GM18499 (cell line): ENCODE results near the gene ARMH1.
"Not testable (repeated sequence)": the region's sequence is repeated elsewhere in the genome, so short reads cannot be mapped to it uniquely, and the experiment has no call there.

Experiments used
- ATAC-seq: cut with Tn5 transposase; IDR thresholded peaks from one replicate; pipeline ENCODE4 v1.9.1; 2021; ENCODE audit warnings: moderate number of reproducible peaks; ENCODE audit not compliant: insufficient read depth, unreplicated experiment

Gene ARMH1

GRCh38 chr1:44757420-44757819 lies 82.9 kb downstream of the ARMH1 start:
- ATAC-seq = no peak

- no peak for ATAC-seq
Observed at GRCh38 chr1:44759077-44759476, 84.6 kb downstream of the ARMH1 start.

- no peak for ATAC-seq
Observed at GRCh38 chr1:44760876-44761275, 86.4 kb downstream of the ARMH1 start.

- not testable (repeated sequence) for ATAC-seq
Observed at GRCh38 chr1:44766421-44766820, 91.9 kb downstream of the ARMH1 start.
